ENCODE results near the gene ERGIC1. TPM values are rescaled to one million over a fixed set of nuclear protein-coding genes. Genes with fewer than 3 reads are reported as not detected.

Gene ERGIC1
- total and polyA plus RNA-seq, 2 of the 13 experiments (the other 11 are each of a cell fraction or from before 2014, with no cell fraction given): 78.5 to 184 TPM

DNA sequence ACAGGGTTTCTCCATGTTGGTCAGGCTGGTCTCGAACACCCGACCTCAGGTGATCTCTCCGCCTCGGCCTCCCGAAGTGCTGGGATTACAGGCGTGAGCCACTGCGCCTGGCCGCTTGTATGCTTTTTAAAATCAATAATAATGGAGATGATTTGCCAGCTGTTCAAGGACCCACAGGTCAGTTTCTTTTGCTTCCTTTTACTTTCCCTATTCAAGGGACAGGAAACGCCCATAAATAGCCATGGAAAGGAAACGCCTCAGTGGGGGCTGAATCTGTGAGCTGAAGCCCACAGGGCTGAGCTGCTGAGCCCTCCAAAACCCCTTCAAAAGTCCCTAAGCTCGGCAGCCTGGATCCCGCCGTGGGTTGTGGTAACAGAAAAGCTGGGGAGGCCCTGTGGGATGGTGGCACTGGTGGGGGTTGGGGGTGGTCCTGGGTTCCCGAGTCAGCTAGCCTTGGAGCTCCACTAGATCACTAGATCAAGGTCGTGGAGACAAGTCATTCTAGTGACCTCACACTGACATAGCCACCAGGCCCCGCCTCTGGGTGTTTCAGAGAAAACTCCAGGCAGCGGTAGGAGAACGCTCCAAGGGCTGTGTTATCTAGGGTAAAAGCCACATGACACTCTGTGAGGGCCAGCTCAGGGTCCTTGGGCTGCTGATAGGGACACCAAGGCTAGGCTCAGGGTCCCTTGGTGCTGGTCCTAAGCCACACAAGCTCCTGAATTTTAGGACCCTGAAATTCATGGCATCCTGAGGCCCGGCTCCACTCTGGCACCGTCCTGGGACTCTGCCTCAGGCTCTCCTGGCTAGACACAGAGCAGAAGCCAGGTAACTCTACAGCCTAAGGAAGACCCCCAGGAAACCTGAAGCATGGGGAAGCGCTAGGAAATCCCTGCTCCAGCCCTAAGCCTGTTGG is 45.0 kb upstream of the ERGIC1 start (continued):
- TF ChIP-seq, protein P1, sequence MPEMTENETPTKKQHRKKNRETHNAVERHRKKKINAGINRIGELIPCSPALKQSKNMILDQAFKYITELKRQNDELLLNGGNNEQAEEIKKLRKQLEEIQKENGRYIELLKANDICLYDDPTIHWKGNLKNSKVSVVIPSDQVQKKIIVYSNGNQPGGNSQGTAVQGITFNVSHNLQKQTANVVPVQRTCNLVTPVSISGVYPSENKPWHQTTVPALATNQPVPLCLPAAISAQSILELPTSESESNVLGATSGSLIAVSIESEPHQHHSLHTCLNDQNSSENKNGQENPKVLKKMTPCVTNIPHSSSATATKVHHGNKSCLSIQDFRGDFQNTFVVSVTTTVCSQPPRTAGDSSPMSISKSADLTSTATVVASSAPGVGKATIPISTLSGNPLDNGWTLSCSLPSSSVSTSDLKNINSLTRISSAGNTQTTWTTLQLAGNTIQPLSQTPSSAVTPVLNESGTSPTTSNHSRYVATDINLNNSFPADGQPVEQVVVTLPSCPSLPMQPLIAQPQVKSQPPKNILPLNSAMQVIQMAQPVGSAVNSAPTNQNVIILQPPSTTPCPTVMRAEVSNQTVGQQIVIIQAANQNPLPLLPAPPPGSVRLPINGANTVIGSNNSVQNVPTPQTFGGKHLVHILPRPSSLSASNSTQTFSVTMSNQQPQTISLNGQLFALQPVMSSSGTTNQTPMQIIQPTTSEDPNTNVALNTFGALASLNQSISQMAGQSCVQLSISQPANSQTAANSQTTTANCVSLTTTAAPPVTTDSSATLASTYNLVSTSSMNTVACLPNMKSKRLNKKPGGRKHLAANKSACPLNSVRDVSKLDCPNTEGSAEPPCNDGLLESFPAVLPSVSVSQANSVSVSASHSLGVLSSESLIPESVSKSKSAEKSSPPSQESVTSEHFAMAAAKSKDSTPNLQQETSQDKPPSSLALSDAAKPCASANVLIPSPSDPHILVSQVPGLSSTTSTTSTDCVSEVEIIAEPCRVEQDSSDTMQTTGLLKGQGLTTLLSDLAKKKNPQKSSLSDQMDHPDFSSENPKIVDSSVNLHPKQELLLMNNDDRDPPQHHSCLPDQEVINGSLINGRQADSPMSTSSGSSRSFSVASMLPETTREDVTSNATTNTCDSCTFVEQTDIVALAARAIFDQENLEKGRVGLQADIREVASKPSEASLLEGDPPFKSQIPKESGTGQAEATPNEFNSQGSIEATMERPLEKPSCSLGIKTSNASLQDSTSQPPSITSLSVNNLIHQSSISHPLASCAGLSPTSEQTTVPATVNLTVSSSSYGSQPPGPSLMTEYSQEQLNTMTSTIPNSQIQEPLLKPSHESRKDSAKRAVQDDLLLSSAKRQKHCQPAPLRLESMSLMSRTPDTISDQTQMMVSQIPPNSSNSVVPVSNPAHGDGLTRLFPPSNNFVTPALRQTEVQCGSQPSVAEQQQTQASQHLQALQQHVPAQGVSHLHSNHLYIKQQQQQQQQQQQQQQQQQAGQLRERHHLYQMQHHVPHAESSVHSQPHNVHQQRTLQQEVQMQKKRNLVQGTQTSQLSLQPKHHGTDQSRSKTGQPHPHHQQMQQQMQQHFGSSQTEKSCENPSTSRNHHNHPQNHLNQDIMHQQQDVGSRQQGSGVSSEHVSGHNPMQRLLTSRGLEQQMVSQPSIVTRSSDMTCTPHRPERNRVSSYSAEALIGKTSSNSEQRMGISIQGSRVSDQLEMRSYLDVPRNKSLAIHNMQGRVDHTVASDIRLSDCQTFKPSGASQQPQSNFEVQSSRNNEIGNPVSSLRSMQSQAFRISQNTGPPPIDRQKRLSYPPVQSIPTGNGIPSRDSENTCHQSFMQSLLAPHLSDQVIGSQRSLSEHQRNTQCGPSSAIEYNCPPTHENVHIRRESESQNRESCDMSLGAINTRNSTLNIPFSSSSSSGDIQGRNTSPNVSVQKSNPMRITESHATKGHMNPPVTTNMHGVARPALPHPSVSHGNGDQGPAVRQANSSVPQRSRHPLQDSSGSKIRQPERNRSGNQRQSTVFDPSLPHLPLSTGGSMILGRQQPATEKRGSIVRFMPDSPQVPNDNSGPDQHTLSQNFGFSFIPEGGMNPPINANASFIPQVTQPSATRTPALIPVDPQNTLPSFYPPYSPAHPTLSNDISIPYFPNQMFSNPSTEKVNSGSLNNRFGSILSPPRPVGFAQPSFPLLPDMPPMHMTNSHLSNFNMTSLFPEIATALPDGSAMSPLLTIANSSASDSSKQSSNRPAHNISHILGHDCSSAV (CRISPR knock-in tag; IDR thresholded peaks at IDR 0.05; ENCODE audit: borderline replicate concordance): 0 out of 2 replicates have a peak, but pooled peaks have one; percentile 47
- TF ChIP-seq, protein P2, sequence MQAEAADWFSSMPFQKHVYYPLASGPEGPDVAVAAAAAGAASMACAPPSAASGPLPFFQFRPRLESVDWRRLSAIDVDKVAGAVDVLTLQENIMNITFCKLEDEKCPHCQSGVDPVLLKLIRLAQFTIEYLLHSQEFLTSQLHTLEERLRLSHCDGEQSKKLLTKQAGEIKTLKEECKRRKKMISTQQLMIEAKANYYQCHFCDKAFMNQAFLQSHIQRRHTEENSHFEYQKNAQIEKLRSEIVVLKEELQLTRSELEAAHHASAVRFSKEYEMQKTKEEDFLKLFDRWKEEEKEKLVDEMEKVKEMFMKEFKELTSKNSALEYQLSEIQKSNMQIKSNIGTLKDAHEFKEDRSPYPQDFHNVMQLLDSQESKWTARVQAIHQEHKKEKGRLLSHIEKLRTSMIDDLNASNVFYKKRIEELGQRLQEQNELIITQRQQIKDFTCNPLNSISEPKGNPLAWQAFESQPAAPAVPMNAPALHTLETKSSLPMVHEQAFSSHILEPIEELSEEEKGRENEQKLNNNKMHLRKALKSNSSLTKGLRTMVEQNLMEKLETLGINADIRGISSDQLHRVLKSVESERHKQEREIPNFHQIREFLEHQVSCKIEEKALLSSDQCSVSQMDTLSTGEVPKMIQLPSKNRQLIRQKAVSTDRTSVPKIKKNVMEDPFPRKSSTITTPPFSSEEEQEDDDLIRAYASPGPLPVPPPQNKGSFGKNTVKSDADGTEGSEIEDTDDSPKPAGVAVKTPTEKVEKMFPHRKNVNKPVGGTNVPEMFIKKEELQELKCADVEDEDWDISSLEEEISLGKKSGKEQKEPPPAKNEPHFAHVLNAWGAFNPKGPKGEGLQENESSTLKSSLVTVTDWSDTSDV (CRISPR knock-in tag; IDR thresholded peaks at IDR 0.05): no peak
- TF ChIP-seq MATR3 (CRISPR knock-in tag; IDR thresholded peaks at IDR 0.05) (no peak), ZNF766 (CRISPR knock-in tag; IDR thresholded peaks at IDR 0.05; ENCODE audit: borderline replicate concordance) (no peak), NR1H2 (CRISPR knock-in tag; IDR thresholded peaks at IDR 0.05; ENCODE audit: borderline replicate concordance, low read depth) (no peak), KDM2A (CRISPR knock-in tag; IDR thresholded peaks at IDR 0.05; ENCODE audit: borderline replicate concordance, low read depth) (peak; percentile 19; the same call in 1 of the 2 replicates), TEAD2 (CRISPR knock-in tag; IDR thresholded peaks at IDR 0.05) (no peak), NR2F1 (CRISPR knock-in tag; IDR thresholded peaks at IDR 0.05) (peak; percentile 47 to 72; a peak in 3 of 4 replicates), ATM (IDR thresholded peaks at IDR 0.05; ENCODE audit: borderline replicate concordance) (no peak), KDM5A (IDR thresholded peaks at IDR 0.05; ENCODE audit: borderline replicate concordance, low read length) (no peak)
- TF ChIP-seq, protein P3, sequence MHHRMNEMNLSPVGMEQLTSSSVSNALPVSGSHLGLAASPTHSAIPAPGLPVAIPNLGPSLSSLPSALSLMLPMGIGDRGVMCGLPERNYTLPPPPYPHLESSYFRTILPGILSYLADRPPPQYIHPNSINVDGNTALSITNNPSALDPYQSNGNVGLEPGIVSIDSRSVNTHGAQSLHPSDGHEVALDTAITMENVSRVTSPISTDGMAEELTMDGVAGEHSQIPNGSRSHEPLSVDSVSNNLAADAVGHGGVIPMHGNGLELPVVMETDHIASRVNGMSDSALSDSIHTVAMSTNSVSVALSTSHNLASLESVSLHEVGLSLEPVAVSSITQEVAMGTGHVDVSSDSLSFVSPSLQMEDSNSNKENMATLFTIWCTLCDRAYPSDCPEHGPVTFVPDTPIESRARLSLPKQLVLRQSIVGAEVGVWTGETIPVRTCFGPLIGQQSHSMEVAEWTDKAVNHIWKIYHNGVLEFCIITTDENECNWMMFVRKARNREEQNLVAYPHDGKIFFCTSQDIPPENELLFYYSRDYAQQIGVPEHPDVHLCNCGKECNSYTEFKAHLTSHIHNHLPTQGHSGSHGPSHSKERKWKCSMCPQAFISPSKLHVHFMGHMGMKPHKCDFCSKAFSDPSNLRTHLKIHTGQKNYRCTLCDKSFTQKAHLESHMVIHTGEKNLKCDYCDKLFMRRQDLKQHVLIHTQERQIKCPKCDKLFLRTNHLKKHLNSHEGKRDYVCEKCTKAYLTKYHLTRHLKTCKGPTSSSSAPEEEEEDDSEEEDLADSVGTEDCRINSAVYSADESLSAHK (CRISPR knock-in tag; IDR thresholded peaks at IDR 0.05; ENCODE audit: borderline replicate concordance): no peak
